ENCODE measurements around the gene PTRHD1.
A peak's percentile ranks its signal among the peaks of the same experiment; 100 is the strongest.

Gene PTRHD1

DNA sequence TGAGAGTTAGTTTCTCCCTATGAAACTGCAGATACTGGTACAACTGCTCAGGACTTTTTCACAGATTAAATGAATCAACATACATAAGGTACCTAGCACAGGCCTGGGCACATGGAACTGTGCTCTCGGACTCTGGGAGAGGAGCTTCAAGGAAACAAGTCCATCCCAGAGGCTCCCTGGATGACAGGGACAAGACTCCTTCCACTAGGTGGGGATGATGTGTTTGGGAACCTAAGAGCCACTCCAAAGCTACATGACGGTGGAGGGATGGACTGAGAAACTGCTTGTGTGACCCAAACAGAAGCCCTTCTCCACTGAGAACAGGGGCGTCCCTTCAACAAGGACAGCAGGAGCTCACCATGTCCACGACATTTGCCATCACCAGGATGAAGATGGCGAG, 37.2 kb upstream of the PTRHD1 start:
- no peak for DNase-seq (ENCODE audit: low spot score)

- no peak for DNase-seq (ENCODE audit: low spot score)
Observed at GRCh38 chr2:24828238-24828996, 35.2 kb upstream of the PTRHD1 start.

DNA sequence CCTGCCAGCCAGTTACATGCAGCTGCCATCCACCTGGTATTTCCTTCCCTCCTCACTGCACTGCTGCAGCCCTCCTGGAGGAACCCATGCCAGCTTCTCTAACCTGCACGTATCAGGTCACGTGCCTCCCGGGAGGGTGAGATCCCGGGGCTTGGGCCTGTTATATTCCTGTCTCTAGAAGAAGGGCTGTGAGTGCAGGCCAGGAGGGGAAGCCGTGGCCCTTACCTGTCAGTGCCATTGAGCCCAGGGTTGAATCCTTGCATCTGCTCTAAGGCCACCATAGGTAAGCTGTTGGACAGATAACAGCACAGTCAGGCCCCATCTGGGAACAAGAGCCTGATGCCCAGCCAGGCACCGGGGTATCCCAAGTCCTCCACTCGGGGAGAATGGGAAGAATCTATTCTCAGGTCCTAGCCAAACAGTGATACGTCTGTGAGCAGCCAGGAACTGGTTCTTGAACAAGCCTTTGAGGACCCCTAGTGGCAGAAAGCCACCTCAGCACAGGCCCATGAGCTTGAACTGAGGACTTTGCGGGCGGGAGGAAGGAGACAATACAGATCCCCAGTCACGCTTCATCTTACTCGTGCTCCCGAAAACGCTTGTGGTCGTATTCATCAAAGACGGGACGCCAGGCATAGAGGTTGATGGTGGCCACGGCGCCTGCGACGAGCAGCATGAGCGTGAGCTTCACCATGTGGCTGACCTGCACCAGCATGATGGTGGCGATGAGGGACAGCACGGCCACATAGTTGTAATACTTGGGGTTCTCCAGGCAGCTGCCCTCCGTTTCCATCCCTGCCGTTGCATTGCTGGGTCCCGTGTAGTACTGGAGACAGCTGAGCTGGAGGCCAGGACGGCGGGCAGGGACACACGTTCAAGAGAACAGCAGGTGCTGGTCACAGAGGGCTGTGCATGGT, 34.4 kb upstream of the PTRHD1 start:
- peak; percentile 77 for DNase-seq (ENCODE audit: low spot score)

DNA sequence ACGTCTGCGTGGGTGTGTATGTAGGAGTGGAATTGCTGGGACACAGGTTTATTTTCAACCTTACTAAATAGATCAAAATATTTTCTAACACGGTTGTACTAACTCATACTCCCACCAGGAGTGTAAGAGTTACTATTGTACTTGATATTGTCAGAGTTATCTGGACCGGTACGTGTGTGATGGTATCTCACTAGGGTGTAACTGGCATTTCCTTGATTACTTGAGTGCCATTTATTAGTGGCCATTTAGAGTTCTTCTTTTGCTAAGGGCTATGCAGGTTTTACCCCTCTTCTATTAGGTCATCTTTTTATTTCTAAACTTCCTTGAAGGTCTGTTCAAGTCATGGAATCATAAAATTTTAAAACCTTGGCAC, 33.6 kb upstream of the PTRHD1 start:
- DNase-seq (ENCODE audit: low spot score) = no peak

DNA sequence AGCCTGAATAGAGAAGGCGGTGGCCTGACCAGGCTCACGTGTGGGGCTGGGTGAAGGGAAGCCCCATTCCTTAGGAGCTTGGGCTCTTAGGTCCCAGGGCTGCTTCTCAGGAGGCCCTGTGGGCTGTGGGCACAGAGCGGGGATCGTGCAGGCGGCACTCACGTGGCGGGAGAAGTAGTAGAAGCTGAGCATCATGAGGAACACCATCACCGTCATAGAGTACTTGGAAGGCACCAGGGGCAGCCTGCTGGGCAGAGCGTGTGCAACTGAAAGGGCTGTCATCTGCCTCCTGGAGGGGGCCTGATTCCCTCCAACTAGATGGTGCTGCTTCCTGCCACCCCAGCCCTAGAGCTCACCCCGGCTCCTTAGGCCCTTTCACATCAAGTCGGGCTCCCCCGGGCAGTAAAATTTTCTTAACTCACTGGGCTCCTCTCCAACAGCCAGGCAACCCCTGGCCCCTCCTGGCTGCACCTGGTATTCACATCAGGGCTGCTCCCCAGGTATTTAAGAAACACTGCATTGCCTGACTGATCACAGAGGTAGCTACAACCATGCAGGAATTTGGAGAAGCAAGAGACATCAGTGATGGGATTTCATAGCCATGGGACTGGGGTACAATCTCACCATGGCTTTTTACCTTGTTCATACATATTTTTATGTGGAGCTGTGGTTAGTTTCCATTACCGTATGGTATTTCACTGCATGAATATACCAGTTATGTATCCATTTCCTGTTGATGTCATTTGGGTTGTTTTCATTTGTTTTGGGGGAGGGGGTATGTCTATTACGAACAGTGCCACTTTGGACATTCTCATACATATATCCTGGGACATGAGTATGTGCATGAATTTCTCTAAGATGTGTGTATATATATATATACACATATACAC, 32.9 kb upstream of the PTRHD1 start:
- no peak for DNase-seq (ENCODE audit: low spot score)

- peak; percentile 30 for DNase-seq (ENCODE audit: low spot score)
Observed at GRCh38 chr2:24824966-24825882, 32.0 kb upstream of the PTRHD1 start.

GRCh38 chr2:24824071-24824588, 30.9 kb upstream of the PTRHD1 start:
- no peak for DNase-seq (ENCODE audit: low spot score)

GRCh38 chr2:24822049-24822706, 29.0 kb upstream of the PTRHD1 start:
- DNase-seq (ENCODE audit: low spot score) = no peak

DNA sequence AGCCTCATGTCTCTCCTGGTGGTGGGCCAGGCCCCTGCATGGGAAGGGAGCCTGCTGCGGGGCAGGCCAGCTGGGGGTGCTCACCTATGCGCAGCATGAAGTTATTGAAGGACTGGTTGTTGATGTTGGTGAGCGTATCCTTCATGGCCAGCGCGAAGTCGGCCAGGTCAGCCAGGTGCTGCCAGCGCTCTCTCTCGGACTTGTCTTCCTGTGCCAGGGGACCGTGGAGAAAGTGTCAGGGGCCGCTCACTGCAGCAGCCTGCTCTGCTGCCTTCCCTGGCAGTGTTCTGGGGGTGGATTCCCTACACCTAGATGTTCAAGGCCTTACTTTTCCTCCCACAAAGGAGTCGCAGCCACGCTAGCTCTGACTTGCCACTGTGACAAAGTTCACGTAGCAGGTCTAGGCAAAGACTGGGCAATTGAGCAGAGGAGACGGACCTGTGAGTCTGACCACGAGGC, 28.3 kb upstream of the PTRHD1 start:
- DNase-seq (ENCODE audit: low spot score) = no peak

- no peak for DNase-seq (ENCODE audit: low spot score)
Observed at GRCh38 chr2:24820598-24821432, 27.6 kb upstream of the PTRHD1 start.

- DNase-seq (ENCODE audit: low spot score) = no peak
Observed at GRCh38 chr2:24820175-24820513, 27.0 kb upstream of the PTRHD1 start.

DNA sequence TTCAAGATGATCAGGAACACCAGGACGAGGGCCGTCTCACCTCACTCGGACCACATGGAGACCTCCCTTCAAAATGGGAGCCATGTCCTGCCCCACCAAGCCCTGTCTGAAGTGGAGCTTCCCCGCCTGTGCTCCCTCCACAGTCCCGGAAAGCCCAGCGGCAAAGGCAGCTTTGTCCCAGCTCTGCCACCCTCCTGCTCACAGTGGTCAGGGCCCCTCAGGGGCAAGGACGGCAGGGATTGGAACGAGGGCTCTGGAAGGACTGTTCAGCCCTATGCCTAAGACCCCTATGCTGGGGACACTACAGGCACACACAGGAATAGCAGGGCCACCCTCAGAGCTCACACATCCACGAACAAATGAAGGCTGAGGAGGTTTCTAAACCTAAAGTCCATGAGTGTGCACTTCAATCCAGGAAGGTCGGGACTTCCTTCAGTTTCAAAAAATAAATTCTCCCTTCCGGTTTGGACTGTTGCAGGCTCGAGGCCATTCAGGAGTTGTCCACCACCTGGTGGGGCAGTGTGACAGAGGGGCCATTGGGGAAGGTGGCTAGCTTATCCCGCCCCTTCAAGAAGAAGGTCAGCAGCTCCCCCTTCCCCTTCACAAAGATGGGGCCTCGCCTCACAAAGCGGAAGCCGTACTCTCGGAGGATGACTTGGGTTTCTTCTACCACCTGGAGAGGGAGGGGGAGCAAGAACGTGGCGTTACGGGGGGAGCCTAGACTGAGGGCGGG, 26.4 kb upstream of the PTRHD1 start:
- no peak for DNase-seq (ENCODE audit: low spot score)

DNA sequence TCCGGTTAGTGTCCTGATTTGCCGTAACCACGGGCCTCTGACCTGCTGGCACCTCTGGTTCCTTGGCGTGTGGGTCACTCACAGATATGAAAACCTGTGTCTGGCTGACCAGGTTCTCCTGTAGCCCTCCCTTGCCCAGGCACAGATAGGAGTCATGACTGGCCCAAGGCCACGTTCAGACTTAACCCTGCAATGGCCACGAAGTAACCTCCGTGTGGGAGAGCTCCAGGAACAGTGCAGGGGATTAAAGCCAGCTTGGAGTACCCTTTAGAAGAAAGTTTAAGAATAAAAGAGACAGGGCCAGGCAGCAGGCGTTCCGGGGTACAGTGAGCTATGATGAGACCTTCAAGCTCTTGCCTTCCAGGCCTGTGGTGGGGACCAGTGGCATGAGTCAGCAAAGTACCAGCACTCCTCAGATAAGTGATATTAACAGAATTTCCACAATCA, 25.6 kb upstream of the PTRHD1 start:
- DNase-seq (ENCODE audit: low spot score) = no peak

GRCh38 chr2:24816884-24817283, 23.7 kb upstream of the PTRHD1 start:
- DNase-seq (ENCODE audit: low spot score) = no peak

DNA sequence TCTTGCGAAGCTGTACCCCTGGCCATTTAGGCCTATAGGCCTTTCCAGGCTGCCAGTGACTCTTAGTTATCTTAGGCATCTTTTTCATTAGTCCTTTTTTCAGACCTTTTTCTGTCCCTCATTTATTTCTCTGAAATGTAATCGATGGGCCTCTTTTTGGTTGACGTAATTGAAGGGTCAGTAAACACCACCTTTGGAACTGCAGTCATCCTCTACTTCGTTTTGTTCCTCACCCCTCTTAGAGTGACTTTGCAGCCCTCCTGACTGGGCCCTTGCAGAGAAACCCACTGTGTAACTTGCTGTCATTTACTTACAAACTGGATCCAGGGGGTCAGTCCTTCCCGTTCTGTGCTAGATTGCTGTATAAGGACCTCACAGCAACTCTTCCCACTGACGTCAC, 23.2 kb upstream of the PTRHD1 start:
- DNase-seq (ENCODE audit: low spot score) = no peak

GRCh38 chr2:24815171-24815570, 22.0 kb upstream of the PTRHD1 start:
- DNase-seq (ENCODE audit: low spot score) = no peak

DNA sequence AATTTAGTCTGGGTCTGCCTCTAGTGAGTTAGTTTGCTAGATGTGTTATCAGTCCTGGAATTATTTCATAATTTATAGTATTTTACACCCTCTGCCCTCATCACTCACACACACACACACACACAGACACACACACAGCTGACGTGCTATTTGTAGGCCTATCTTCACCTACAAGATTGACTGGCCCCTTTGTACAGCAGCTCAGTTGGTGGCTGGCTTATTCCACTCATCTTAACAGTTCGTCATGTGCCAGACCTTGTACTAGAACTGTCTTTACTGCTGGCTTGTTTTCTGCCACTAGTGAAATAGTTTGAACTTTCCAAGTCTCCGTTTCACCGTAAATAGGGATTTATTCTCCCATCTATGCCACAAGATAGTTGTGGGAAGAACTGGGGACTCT, 21.3 kb upstream of the PTRHD1 start:
- DNase-seq (ENCODE audit: low spot score) = no peak

- DNase-seq (ENCODE audit: low spot score) = no peak
Observed at GRCh38 chr2:24813691-24814137, 20.5 kb upstream of the PTRHD1 start.

Measured in CD4-positive, alpha-beta T cell treated with Interleukin-15 for 4 hours (primary cell).